ENCODE measurements around the gene UFD1.

DNA sequence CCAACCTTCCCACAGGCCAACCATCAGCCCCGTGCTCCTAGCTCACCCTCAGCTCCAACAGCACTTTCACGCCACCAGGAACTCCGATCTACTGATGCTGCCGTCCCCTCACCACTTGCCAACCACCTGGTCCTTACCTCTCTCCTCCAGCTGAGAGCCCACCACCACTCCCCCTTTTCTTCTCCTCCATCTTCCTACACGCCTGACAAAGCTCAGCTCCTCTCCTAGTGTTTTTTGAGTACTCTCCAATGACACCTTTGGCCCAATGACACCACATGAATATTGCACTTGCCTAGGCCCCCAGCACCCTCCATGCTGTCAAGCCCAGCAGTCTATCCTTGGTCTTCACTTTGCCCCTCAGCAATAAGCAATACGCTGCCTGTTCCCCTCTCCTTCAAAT lies 78.1 kb downstream of the UFD1 start:
- TF ChIP-seq, protein P1, sequence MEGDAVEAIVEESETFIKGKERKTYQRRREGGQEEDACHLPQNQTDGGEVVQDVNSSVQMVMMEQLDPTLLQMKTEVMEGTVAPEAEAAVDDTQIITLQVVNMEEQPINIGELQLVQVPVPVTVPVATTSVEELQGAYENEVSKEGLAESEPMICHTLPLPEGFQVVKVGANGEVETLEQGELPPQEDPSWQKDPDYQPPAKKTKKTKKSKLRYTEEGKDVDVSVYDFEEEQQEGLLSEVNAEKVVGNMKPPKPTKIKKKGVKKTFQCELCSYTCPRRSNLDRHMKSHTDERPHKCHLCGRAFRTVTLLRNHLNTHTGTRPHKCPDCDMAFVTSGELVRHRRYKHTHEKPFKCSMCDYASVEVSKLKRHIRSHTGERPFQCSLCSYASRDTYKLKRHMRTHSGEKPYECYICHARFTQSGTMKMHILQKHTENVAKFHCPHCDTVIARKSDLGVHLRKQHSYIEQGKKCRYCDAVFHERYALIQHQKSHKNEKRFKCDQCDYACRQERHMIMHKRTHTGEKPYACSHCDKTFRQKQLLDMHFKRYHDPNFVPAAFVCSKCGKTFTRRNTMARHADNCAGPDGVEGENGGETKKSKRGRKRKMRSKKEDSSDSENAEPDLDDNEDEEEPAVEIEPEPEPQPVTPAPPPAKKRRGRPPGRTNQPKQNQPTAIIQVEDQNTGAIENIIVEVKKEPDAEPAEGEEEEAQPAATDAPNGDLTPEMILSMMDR (IDR thresholded peaks at IDR 0.05) = no peak
- TF ChIP-seq NRF1 (IDR thresholded peaks at IDR 0.05; ENCODE audit: low read depth, low read length) = no peak

Data from SK-N-SH (cell line).